IMR-90 (cell line): ENCODE measurements around the gene CNTN4. TPM values are rescaled to one million over a fixed set of nuclear protein-coding genes. Genes with fewer than 3 reads are reported as not detected.

ENCODE experiments used
- ATAC-seq: fragments of 200-7000 bp; cut with Tn5 transposase; 2 replicates; pipeline ENCODE4 v1.9.1; 2020; ENCODE audit warnings: low read depth, mild to moderate bottlenecking, moderate library complexity
- BruUV-seq: library from RNA; stranded (reverse); fragments of 400-500 nt; replicated peaks from 2 replicates; lab custom pipeline; 2021; lab: Mats Ljungman, UMichigan
- CTCF ChIA-PET: fragments of 300-600 bp; formaldehyde crosslinking; extraction: SDS; loops from one replicate; lab custom pipeline; 2021; ENCODE audit warnings: antibody characterized with exemption; lab: Yijun Ruan, JAX
- POLR2A ChIA-PET: fragments of 300-600 bp; sonication (Branson Sonifier 250); formaldehyde crosslinking; loops from one replicate; lab custom pipeline; 2022; ENCODE audit warnings: antibody characterized with exemption; ENCODE audit not compliant: unreplicated experiment; lab: Charles Lee
- DNase-seq: peaks from one replicate; pipeline ENCODE4 v3.0.0; 2013
- H2AFZ ChIP-seq: replicated peaks from 2 replicates; pipeline ENCODE3; 2013; ENCODE audit warnings: low read length, mild to moderate bottlenecking; ENCODE audit not compliant: poor library complexity
- H2AK5ac ChIP-seq: 2 replicates; pipeline ENCODE4 v1.6.1; 2013; ENCODE audit warnings: low read depth, low read length, inconsistent platforms
- H2AK9ac ChIP-seq: replicated peaks from 2 replicates; pipeline ENCODE3; 2013; ENCODE audit warnings: mild to moderate bottlenecking, low read depth, low read length, moderate library complexity; ENCODE audit not compliant: poor library complexity
- H2BK120ac ChIP-seq: 2 replicates; pipeline ENCODE4 v1.6.1; 2013; ENCODE audit warnings: low read depth, low read length, inconsistent platforms
- H2BK15ac ChIP-seq: 3 replicates; pipeline ENCODE4 v1.6.1; 2013; ENCODE audit warnings: low read depth, low read length, inconsistent platforms
- H2BK20ac ChIP-seq: 2 replicates; pipeline ENCODE4 v1.6.1; 2013; ENCODE audit warnings: low read depth, mild to moderate bottlenecking, inconsistent platforms, low read length, moderate library complexity
- H2BK5ac ChIP-seq: 2 replicates; pipeline ENCODE4 v1.6.1; 2013; ENCODE audit warnings: mild to moderate bottlenecking, low read depth, low read length, inconsistent platforms; ENCODE audit not compliant: poor library complexity, severe bottlenecking
- H3K14ac ChIP-seq: replicated peaks from 2 replicates; pipeline ENCODE4 v1.6.1; 2013; ENCODE audit warnings: low read depth, low read length, inconsistent platforms
- H3K18ac ChIP-seq: 2 replicates; pipeline ENCODE4 v1.6.1; 2013; ENCODE audit warnings: low read depth, low read length, control low read depth
- H3K23ac ChIP-seq: 2 replicates; pipeline ENCODE4 v1.6.1; 2013; ENCODE audit warnings: low read depth, low read length, inconsistent platforms
- H3K27ac ChIP-seq: 2 replicates; pipeline ENCODE4 v1.5.1; 2013; ENCODE audit warnings: mild to moderate bottlenecking, control low read depth, low read length; ENCODE audit not compliant: insufficient read depth
- H3K27me3 ChIP-seq: 2 replicates; pipeline ENCODE4 v1.6.1; 2013; ENCODE audit warnings: low read length; ENCODE audit not compliant: control insufficient read depth, insufficient read depth
- H3K36me3 ChIP-seq: 2 replicates; pipeline ENCODE4 v1.6.1; 2013; ENCODE audit warnings: low read length, mixed read lengths; ENCODE audit not compliant: control insufficient read depth, insufficient read depth
- H3K4ac ChIP-seq: 2 replicates; pipeline ENCODE4 v1.6.1; 2013; ENCODE audit warnings: low read depth, low read length, inconsistent platforms
- H3K4me1 ChIP-seq: 2 replicates; pipeline ENCODE4 v1.6.1; 2013; ENCODE audit warnings: low read length, mixed read lengths; ENCODE audit not compliant: control insufficient read depth, insufficient read depth
- H3K4me2 ChIP-seq: 2 replicates; pipeline ENCODE4 v1.6.1; 2013; ENCODE audit warnings: low read depth, mild to moderate bottlenecking, control low read depth, low read length, moderate library complexity
- H3K4me3 ChIP-seq: 2 replicates; pipeline ENCODE4 v1.5.1; 2013; ENCODE audit warnings: low read depth, mild to moderate bottlenecking, control low read depth, low read length, moderate library complexity; ENCODE audit not compliant: insufficient read depth
- H3K56ac ChIP-seq: 2 replicates; pipeline ENCODE4 v1.6.1; 2013; ENCODE audit warnings: low read length, inconsistent platforms; ENCODE audit not compliant: insufficient read depth; ENCODE audit errors: extremely low read depth
- H3K79me1 ChIP-seq, 2 experiments: 2 replicates each; pipeline ENCODE4 v1.6.1; 2013; ENCODE audit warnings: low read length in 2 of 2, inconsistent platforms in 1 of 2, low read depth in 1 of 2
- H3K9ac ChIP-seq: 2 replicates; pipeline ENCODE4 v1.6.1; 2013; ENCODE audit warnings: low read depth, low read length, control low read depth
- H3K9me1 ChIP-seq: 2 replicates; pipeline ENCODE4 v1.6.1; 2013; ENCODE audit warnings: low read length, inconsistent platforms; ENCODE audit not compliant: insufficient read depth
- H3K9me3 ChIP-seq: 2 replicates; pipeline ENCODE4 v1.6.1; 2013; ENCODE audit warnings: low read length; ENCODE audit not compliant: control insufficient read depth, insufficient read depth
- H4K20me1 ChIP-seq: 2 replicates; pipeline ENCODE4 v1.6.1; 2013; ENCODE audit warnings: low read length, inconsistent platforms; ENCODE audit not compliant: insufficient read depth
- H4K5ac ChIP-seq: 2 replicates; pipeline ENCODE4 v1.6.1; 2013; ENCODE audit warnings: mild to moderate bottlenecking, low read depth, low read length, control low read depth
- H4K8ac ChIP-seq, 2 experiments: 2 replicates each; pipeline ENCODE4 v1.6.1; 2013; ENCODE audit warnings: low read depth in 2 of 2, low read length in 2 of 2, control low read depth in 1 of 2, inconsistent platforms in 1 of 2
- H4K91ac ChIP-seq: 2 replicates; pipeline ENCODE4 v1.6.1; 2013; ENCODE audit warnings: low read depth, low read length, inconsistent platforms; ENCODE audit not compliant: insufficient read depth
- CTCF ChIP-seq: conservative IDR thresholded peaks from 2 replicates; pipeline ENCODE4 v1.5.1; 2012; ENCODE audit warnings: mild to moderate bottlenecking, low read depth, low read length, improper control_type of control experiment
- FOS ChIP-seq: fragments of 150-350 bp; IDR thresholded peaks from 2 replicates; pipeline ENCODE4 v1.6.1; 2016; ENCODE audit warnings: low read depth, low read length
- MAFK ChIP-seq: IDR thresholded peaks from 2 replicates; pipeline ENCODE4 v1.6.1; 2012; ENCODE audit warnings: low read depth, low read length, improper control_type of control experiment
- MAZ ChIP-seq: IDR thresholded peaks from 2 replicates; pipeline ENCODE4 v1.6.1; 2012; ENCODE audit warnings: low read depth, mild to moderate bottlenecking, low read length, improper control_type of control experiment, moderate library complexity, borderline replicate concordance
- MXI1 ChIP-seq: IDR thresholded peaks from 2 replicates; pipeline ENCODE4 v1.6.1; 2012; ENCODE audit warnings: low read depth, mild to moderate bottlenecking, low read length, moderate library complexity, borderline replicate concordance
- RCOR1 ChIP-seq: IDR thresholded peaks from 2 replicates; pipeline ENCODE4 v1.6.1; 2012; ENCODE audit warnings: mild to moderate bottlenecking, low read length, improper control_type of control experiment; ENCODE audit not compliant: insufficient replicate concordance
- RFX5 ChIP-seq: IDR thresholded peaks from 2 replicates; pipeline ENCODE4 v1.8.0; 2012; ENCODE audit warnings: low read depth, mild to moderate bottlenecking, low read length, moderate library complexity
- WGBS, 2 experiments: methylation state at CpG; one replicate each; pipeline versions ENCODE4 v1.1.5 to v1.1.7; 2013; ENCODE audit warnings: missing lambda C conversion rate in 2 of 2; ENCODE audit not compliant: insufficient read length in 1 of 2; ENCODE audit errors: extremely low coverage in 2 of 2; 5-methylcytosine and 5-hydroxymethylcytosine counted together
- dilution Hi-C: fragments of 300-500 bp; cut with HindIII; formaldehyde crosslinking; loops from one replicate; pipeline ENCODE4 v1.14.3; 2018; ENCODE audit warnings: low sequenced_read_pairs; ENCODE audit not compliant: unreplicated experiment
- in situ Hi-C: fragments of 300-500 bp; cut with MboI; formaldehyde crosslinking; loops from 3 replicates; pipeline ENCODE4 v1.14.3; 2019; ENCODE audit warnings: low sequenced_read_pairs, inconsistent platforms, mixed read lengths
- intact Hi-C: fragments of 100-400 bp; cut with micrococcal nuclease; formaldehyde crosslinking; loops from 2 replicates; pipeline ENCODE4 v1.10.0; 2022
- polyA plus RNA-seq, 3 experiments: library from polyadenylated mRNA; depleted of rRNA; stranded (reverse); fragments of >200 nt; gene quantifications; 2 replicates each; pipeline ENCODE4 v1.2.3, GENCODE V29; 2012; ENCODE audit warnings: low replicate concordance in 1 of 3
- total RNA-seq: library from RNA; depleted of rRNA; stranded (reverse); fragments of >200 nt; gene quantifications from 2 replicates; pipeline ENCODE4 v1.2.3, GENCODE V29; 2012

The CNTN4 gene
- total and polyA plus RNA-seq, 2 of the 4 experiments (the other 2 are of a cell fraction) = under 0.01 TPM; not detected in 1

GRCh38 chr3:2092758-2093157, 5.9 kb upstream of the CNTN4 start:
- BruUV-seq = no TSS peak
- no peaks in the 10 kb centered on the region for H4K20me1 ChIP-seq
- intact Hi-C loops (no loop called here), in situ Hi-C loops (no loop called here), dilution Hi-C loops (no loop called here)
- H2BK5ac ChIP-seq = no peak overlapping the region
- no peak overlapping the region for H4K5ac ChIP-seq
- H3K36me3 ChIP-seq = no peaks in the 10 kb centered on the region
- DNase-seq (no peak), ATAC-seq (no peak)
- H3K4me1 ChIP-seq = no peaks in the 10 kb centered on the region
- H3K23ac ChIP-seq = no peak overlapping the region
- H3K27ac ChIP-seq = no peak overlapping the region
- H3K4me2 ChIP-seq = no peak overlapping the region
- no peak overlapping the region for H2AFZ ChIP-seq
- H2BK120ac ChIP-seq = no peak overlapping the region
- CTCF ChIA-PET = no interaction called here
- no peak overlapping the region for H3K56ac ChIP-seq
- H3K79me1 ChIP-seq = no peaks in the 10 kb centered on the region
- H4K91ac ChIP-seq = no peak overlapping the region
- H3K27me3 ChIP-seq = no peaks in the 10 kb centered on the region
- POLR2A ChIA-PET = no interaction called here
- no peak overlapping the region for H3K4me3 ChIP-seq
- WGBS, 2 experiments = no CpG with 5 or more reads among the region's 4 CpGs
- H2BK20ac ChIP-seq = no peak overlapping the region
- H3K9me3 ChIP-seq = peaks cover 5% of the 10 kb centered on the region; the same call in 1 of the 2 replicates
- TF ChIP-seq RFX5 (no peak), FOS (no peak), CTCF (no peak), MXI1 (no peak), MAZ (no peak), MAFK (no peak), RCOR1 (no peak)
- no peak overlapping the region for H2AK5ac ChIP-seq
- H3K18ac ChIP-seq = no peak overlapping the region
- H3K14ac ChIP-seq = no peak overlapping the region
- no peaks in the 10 kb centered on the region for H3K9me1 ChIP-seq
- no peak overlapping the region for H3K9ac ChIP-seq
- H2BK15ac ChIP-seq = no peak overlapping the region
- no peak overlapping the region for H3K4ac ChIP-seq
- no peak overlapping the region for H2AK9ac ChIP-seq
- H4K8ac ChIP-seq = no peak overlapping the region
